Chondrocyte (in vitro differentiated cells): ENCODE data around the gene ARSB. TPM values are rescaled to one million over a fixed set of nuclear protein-coding genes. Genes with fewer than 3 reads are reported as not detected.

Source experiments
- DNase-seq: peaks from one replicate; pipeline ENCODE4 v3.0.0; 2021; ENCODE audit warnings: mixed read lengths, low spot score
- H3K27ac Mint-ChIP-seq: one replicate; pipeline ENCODE4 v1.8.0; 2021; ENCODE audit warnings: mild to moderate bottlenecking, moderate library complexity, mixed read lengths; ENCODE audit not compliant: unreplicated experiment
- H3K27me3 Mint-ChIP-seq: 2 replicates; pipeline ENCODE4 v1.8.0; 2021; ENCODE audit warnings: low read depth, mixed read lengths
- H3K36me3 Mint-ChIP-seq: 2 replicates; pipeline ENCODE4 v1.8.0; 2021; ENCODE audit warnings: low read depth, mixed read lengths
- H3K4me1 Mint-ChIP-seq: 2 replicates; pipeline ENCODE4 v1.8.0; 2021; ENCODE audit warnings: low read depth, mild to moderate bottlenecking, mixed read lengths
- H3K4me3 Mint-ChIP-seq: one replicate; pipeline ENCODE4 v1.8.0; 2021; ENCODE audit warnings: mild to moderate bottlenecking, moderate library complexity, mixed read lengths; ENCODE audit not compliant: unreplicated experiment
- H3K9me3 Mint-ChIP-seq: 2 replicates; pipeline ENCODE4 v1.8.0; 2021; ENCODE audit warnings: low read depth, mixed read lengths
- total RNA-seq: library from RNA; stranded (reverse); gene quantifications from 3 replicates; pipeline ENCODE4 v1.2.1, GENCODE V29; 2021
- TF ChIP-seq, protein P1 (sequence below): fragments of 200-600 bp; sonication (generic); IDR thresholded peaks from 2 replicates; pipeline ENCODE4 v1.5.0; 2021; ENCODE audit warnings: antibody characterized with exemption, mild to moderate bottlenecking, moderate library complexity

ARSB gene
- total RNA-seq, 1 donor from 2014 or later = 45.1 TPM

DNA sequence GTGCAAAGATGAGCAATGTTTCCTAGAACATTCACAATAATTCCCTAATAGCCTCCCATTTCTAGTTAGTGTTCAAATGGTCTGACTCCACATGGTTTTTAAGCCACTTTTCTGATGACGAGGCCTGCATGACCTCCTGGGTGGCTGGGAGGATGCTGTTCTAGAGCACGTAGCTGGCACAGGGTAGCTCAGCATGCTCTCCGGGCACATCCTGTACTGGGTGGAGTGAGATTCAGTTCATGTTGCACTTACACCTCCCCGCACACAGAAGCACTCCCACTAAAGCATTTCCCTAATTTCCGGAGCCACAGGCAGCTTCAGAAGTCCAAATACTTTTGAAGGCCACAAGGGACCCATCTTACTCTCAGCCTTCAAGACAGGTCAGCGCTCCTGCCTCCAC lies 176.7 kb downstream of the ARSB start:
- no peak for DNase-seq
- H3K4me3 Mint-ChIP-seq = no peak overlapping the region
- H3K27me3 Mint-ChIP-seq = no peaks in the 10 kb centered on the region
- TF ChIP-seq, protein P1, sequence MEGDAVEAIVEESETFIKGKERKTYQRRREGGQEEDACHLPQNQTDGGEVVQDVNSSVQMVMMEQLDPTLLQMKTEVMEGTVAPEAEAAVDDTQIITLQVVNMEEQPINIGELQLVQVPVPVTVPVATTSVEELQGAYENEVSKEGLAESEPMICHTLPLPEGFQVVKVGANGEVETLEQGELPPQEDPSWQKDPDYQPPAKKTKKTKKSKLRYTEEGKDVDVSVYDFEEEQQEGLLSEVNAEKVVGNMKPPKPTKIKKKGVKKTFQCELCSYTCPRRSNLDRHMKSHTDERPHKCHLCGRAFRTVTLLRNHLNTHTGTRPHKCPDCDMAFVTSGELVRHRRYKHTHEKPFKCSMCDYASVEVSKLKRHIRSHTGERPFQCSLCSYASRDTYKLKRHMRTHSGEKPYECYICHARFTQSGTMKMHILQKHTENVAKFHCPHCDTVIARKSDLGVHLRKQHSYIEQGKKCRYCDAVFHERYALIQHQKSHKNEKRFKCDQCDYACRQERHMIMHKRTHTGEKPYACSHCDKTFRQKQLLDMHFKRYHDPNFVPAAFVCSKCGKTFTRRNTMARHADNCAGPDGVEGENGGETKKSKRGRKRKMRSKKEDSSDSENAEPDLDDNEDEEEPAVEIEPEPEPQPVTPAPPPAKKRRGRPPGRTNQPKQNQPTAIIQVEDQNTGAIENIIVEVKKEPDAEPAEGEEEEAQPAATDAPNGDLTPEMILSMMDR = no peak
- H3K27ac Mint-ChIP-seq = peak overlapping the region; percentile 25
- H3K4me1 Mint-ChIP-seq = peaks cover 63% of the 10 kb centered on the region
- no peaks in the 10 kb centered on the region for H3K36me3 Mint-ChIP-seq
- H3K9me3 Mint-ChIP-seq = no peaks in the 10 kb centered on the region

- TF ChIP-seq, protein P1 = peak; percentile 9
- Mint-ChIP-seq H3K27me3 (no peaks in the 10 kb centered on the region), H3K9me3 (no peaks in the 10 kb centered on the region), H3K4me1 (peaks cover 57% of the 10 kb centered on the region), H3K4me3 (no peak overlapping the region), H3K27ac (peak overlapping the region; percentile 28), H3K36me3 (peaks cover under 1% of the 10 kb centered on the region)
- no peak for DNase-seq
Observed at GRCh38 chr5:78806544-78806943, 178.6 kb downstream of the ARSB start.

DNA sequence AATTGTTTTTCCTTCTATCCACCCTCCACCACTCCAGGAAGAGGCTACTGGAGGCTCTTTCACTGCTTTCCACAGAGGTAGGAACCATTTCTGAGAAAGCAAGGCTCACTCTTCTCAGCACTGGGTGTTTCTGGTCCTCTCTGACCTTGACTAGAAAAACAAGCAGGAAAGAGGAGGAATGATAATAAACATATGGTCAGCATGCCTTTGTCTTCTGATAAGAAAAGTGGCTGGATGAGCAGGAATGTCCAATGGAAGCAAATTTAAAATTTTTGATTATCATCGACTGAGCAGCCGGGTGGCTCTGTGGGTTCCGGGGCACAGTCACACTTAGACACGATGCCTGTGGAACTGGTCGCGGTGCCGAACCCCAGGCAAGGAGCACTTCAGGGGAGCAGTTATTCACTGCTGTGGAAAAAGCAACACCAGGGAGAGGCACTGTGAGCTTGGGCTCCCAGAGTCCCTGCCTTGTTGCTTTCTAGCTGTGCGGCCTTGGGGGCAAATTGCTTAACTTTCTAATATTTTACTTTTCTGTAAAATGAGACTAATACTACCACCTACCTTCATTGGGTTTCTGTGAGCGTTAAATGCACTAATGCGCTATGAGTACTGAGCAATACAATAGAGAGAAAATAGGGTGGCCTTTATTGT lies 179.5 kb downstream of the ARSB start:
- Mint-ChIP-seq H3K36me3 (peaks cover 4% of the 10 kb centered on the region), H3K9me3 (no peaks in the 10 kb centered on the region), H3K4me3 (no peak overlapping the region), H3K27me3 (no peaks in the 10 kb centered on the region), H3K27ac (no peak overlapping the region), H3K4me1 (peaks cover 48% of the 10 kb centered on the region)
- TF ChIP-seq, protein P1 = no peak
- DNase-seq = no peak

DNA sequence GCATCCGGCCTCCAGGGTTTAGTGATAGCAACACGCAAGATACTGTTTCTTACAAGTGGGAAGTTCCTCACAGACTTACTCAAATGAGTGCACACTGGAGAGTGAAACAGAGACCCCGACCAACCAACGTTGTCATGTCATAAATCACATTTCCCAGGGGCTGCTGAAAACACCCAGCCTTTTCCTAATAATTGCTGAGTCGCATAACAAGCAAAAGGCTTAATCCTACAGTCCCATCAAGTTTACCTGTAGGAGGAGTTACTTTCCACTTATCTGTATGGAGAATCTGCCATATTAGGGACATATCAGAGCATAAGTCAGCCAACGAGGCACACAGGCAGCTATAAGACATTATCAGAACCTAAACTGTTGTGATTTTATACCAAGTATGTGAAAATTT lies 180.1 kb downstream of the ARSB start:
- DNase-seq = no peak
- H3K9me3 Mint-ChIP-seq = no peaks in the 10 kb centered on the region
- H3K27ac Mint-ChIP-seq = no peak overlapping the region
- TF ChIP-seq, protein P1 = no peak
- H3K27me3 Mint-ChIP-seq = no peaks in the 10 kb centered on the region
- peaks cover 42% of the 10 kb centered on the region for H3K4me1 Mint-ChIP-seq
- peaks cover 5% of the 10 kb centered on the region for H3K36me3 Mint-ChIP-seq
- H3K4me3 Mint-ChIP-seq = no peak overlapping the region

GRCh38 chr5:78803941-78804340 lies 181.2 kb downstream of the ARSB start:
- no peak overlapping the region for H3K4me3 Mint-ChIP-seq
- no peak for DNase-seq
- peaks cover 46% of the 10 kb centered on the region for H3K4me1 Mint-ChIP-seq
- H3K27me3 Mint-ChIP-seq = no peaks in the 10 kb centered on the region
- TF ChIP-seq, protein P1 = no peak
- peaks cover 5% of the 10 kb centered on the region for H3K36me3 Mint-ChIP-seq
- no peaks in the 10 kb centered on the region for H3K9me3 Mint-ChIP-seq
- H3K27ac Mint-ChIP-seq = no peak overlapping the region
